Heart left ventricle (tissue), 13 donors: ENCODE results near the gene S100PBP.

ENCODE experiments used
- POLR2A ChIP-seq, 2 donors: fragments of 450-650 bp; IDR thresholded peaks; one replicate each; pipeline ENCODE4 v1.6.1; 2017; ENCODE audit warnings: antibody characterized with exemption in 2 of 2, mild to moderate bottlenecking in 2 of 2, moderate library complexity in 2 of 2
- TF ChIP-seq, protein P1 (sequence below), 12 donors: fragments of 200-600 bp; sonication (generic) in 4 of 12; IDR thresholded peaks; one replicate each; pipeline versions ENCODE4 v1.5.0 to v1.8.0; 2018 to 2022; ENCODE audit warnings: antibody characterized with exemption in 12 of 12, mild to moderate bottlenecking in 5 of 12
- donor health status: ischemic (EF 13 %, LVEDD 7.1; RV severe dilation, severe dysfunction).
- donor health status: DM: no; HTN: yes; CAD: no.
- donor health status: DM: no; HTN: no; CAD: no.
- donor health status: ischemic (EF 25% LVEDD 6.9; RV normal size, moderate dysfunction).
- donor health status: ischemic (EF 25% LVEDD 5.7; RV mildly dilated, moderate dysfunction).
- donor health status: ischemic (EF 35%, LVEDD 5.7; RV mildly dilated, moderate dysfunction).
- donor health status: nonischemic (EF 11% LVEDD 7.7; RV severe dilation, severe dysfunction).
- donor health status: DM: yes; HTN: yes; CAD: no.
- donor health status: PGD.
- donor health status: ischemic (EF 29% LVEDD 5.4; RV normal size, mild dysfunction).
- donor health status: nonischemic (EF 23%, LVEDD 6.1; RV moderate dilation, normal function).

- no peak for TF ChIP-seq POLR2A (IDR thresholded peaks at IDR 0.05)
- TF ChIP-seq, protein P1, sequence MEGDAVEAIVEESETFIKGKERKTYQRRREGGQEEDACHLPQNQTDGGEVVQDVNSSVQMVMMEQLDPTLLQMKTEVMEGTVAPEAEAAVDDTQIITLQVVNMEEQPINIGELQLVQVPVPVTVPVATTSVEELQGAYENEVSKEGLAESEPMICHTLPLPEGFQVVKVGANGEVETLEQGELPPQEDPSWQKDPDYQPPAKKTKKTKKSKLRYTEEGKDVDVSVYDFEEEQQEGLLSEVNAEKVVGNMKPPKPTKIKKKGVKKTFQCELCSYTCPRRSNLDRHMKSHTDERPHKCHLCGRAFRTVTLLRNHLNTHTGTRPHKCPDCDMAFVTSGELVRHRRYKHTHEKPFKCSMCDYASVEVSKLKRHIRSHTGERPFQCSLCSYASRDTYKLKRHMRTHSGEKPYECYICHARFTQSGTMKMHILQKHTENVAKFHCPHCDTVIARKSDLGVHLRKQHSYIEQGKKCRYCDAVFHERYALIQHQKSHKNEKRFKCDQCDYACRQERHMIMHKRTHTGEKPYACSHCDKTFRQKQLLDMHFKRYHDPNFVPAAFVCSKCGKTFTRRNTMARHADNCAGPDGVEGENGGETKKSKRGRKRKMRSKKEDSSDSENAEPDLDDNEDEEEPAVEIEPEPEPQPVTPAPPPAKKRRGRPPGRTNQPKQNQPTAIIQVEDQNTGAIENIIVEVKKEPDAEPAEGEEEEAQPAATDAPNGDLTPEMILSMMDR (IDR thresholded peaks at IDR 0.05), result no peak
Observed at GRCh38 chr1:32902535-32902920, 85.1 kb downstream of the S100PBP start.
